Ovary (tissue), 3 donors: ENCODE measurements around the gene MYBPHL.

Source experiments
- CTCF ChIP-seq, 3 donors: fragments of 450-650 bp in 2 of 3; fragments of 200-600 bp in 1 of 3; IDR thresholded peaks; one replicate each; pipeline versions ENCODE4 v1.5.1 to v1.8.0; 2016 to 2022; ENCODE audit warnings: antibody characterized with exemption in 3 of 3, mild to moderate bottlenecking in 1 of 3
- POLR2A ChIP-seq: fragments of 450-650 bp; IDR thresholded peaks from one replicate; pipeline ENCODE4 v1.6.1; 2017; ENCODE audit warnings: antibody characterized with exemption, mild to moderate bottlenecking, moderate library complexity
- donor health status: DM: no; HTN: no; CAD: no.

- TF ChIP-seq POLR2A (no peak), CTCF (IDR thresholded peaks at IDR 0.05) (no peak)
These were observed 43.4 kb upstream of the MYBPHL start for GRCh38 chr1:109350182-109350581.
